HUES6 (cell line): ENCODE results near the gene ZNF407.

Experiments
- H3K27ac ChIP-seq: 2 replicates; pipeline ENCODE4 v1.7.0; 2013; ENCODE audit warnings: low read depth, mild to moderate bottlenecking, low read length, inconsistent platforms
- H3K27me3 ChIP-seq: 2 replicates; pipeline ENCODE4 v1.6.1; 2013; ENCODE audit warnings: low read length; ENCODE audit not compliant: control insufficient read depth, insufficient read depth
- H3K36me3 ChIP-seq: 2 replicates; pipeline ENCODE4 v1.6.1; 2013; ENCODE audit warnings: low read length; ENCODE audit not compliant: control insufficient read depth, insufficient read depth
- H3K4me1 ChIP-seq: 2 replicates; pipeline ENCODE4 v1.6.1; 2013; ENCODE audit warnings: low read length; ENCODE audit not compliant: control insufficient read depth, insufficient read depth
- H3K4me3 ChIP-seq: 2 replicates; pipeline ENCODE4 v1.5.1; 2013; ENCODE audit warnings: low read depth, low read length
- H3K9ac ChIP-seq: one replicate; pipeline ENCODE4 v1.6.1; 2013; ENCODE audit warnings: mild to moderate bottlenecking, low read length
- H3K9me3 ChIP-seq: 2 replicates; pipeline ENCODE4 v1.6.1; 2013; ENCODE audit warnings: low read depth, low read length; ENCODE audit not compliant: control insufficient read depth, insufficient read depth

Gene ZNF407

GRCh38 chr18:74672371-74672770 is 74.7 kb downstream of the ZNF407 start:
- Histone ChIP-seq H3K4me1 (no peaks in the 10 kb centered on the region), H3K27me3 (no peaks in the 10 kb centered on the region), H3K27ac (no peak overlapping the region), H3K4me3 (no peak overlapping the region), H3K9ac (no peak overlapping the region), H3K36me3 (no peaks in the 10 kb centered on the region), H3K9me3 (peaks cover 4% of the 10 kb centered on the region; the same call in 1 of the 2 replicates)

- Histone ChIP-seq H3K27ac (no peak overlapping the region), H3K36me3 (no peaks in the 10 kb centered on the region), H3K4me3 (no peak overlapping the region), H3K27me3 (no peaks in the 10 kb centered on the region), H3K9ac (no peak overlapping the region), H3K4me1 (no peaks in the 10 kb centered on the region), H3K9me3 (peaks cover 8% of the 10 kb centered on the region; the same call in 1 of the 2 replicates)
Measured at GRCh38 chr18:74674487-74674886, 76.8 kb downstream of the ZNF407 start.

- H3K4me1 ChIP-seq, result no peaks in the 10 kb centered on the region
- no peak overlapping the region for H3K4me3 ChIP-seq
- H3K36me3 ChIP-seq, result no peaks in the 10 kb centered on the region
- H3K27ac ChIP-seq, result no peak overlapping the region
- H3K9me3 ChIP-seq, result peaks cover 8% of the 10 kb centered on the region; the same call in 1 of the 2 replicates
- H3K27me3 ChIP-seq, result no peaks in the 10 kb centered on the region
- H3K9ac ChIP-seq, result no peak overlapping the region
Measured at GRCh38 chr18:74679006-74679678, 81.5 kb downstream of the ZNF407 start.

- Histone ChIP-seq H3K9ac (no peak overlapping the region), H3K27me3 (no peaks in the 10 kb centered on the region), H3K9me3 (peaks cover 8% of the 10 kb centered on the region; the same call in 1 of the 2 replicates), H3K4me1 (no peaks in the 10 kb centered on the region), H3K4me3 (no peak overlapping the region), H3K36me3 (no peaks in the 10 kb centered on the region), H3K27ac (no peak overlapping the region)
Measured at GRCh38 chr18:74679679-74680076, 82.0 kb downstream of the ZNF407 start.

- Histone ChIP-seq H3K4me3 (no peak overlapping the region), H3K36me3 (no peaks in the 10 kb centered on the region), H3K9ac (no peak overlapping the region)
Measured at GRCh38 chr18:74682141-74682990, 84.7 kb downstream of the ZNF407 start.

GRCh38 chr18:74682991-74683297 is 85.3 kb downstream of the ZNF407 start:
- no peaks in the 10 kb centered on the region for H3K27me3 ChIP-seq
- no peak overlapping the region for H3K4me3 ChIP-seq
- H3K4me1 ChIP-seq, result no peaks in the 10 kb centered on the region
- H3K9ac ChIP-seq, result no peak overlapping the region
- H3K36me3 ChIP-seq, result no peaks in the 10 kb centered on the region
- H3K27ac ChIP-seq, result no peak overlapping the region
- H3K9me3 ChIP-seq, result no peaks in the 10 kb centered on the region

More at GRCh38 chr18:74682141-74682990, 84.7 kb downstream of the ZNF407 start:
- no peak overlapping the region for H3K27ac ChIP-seq
- H3K27me3 ChIP-seq, result no peaks in the 10 kb centered on the region
- no peaks in the 10 kb centered on the region for H3K4me1 ChIP-seq
- peaks cover 4% of the 10 kb centered on the region; the same call in 1 of the 2 replicates for H3K9me3 ChIP-seq

GRCh38 chr18:74683573-74683972 is 85.9 kb downstream of the ZNF407 start:
- Histone ChIP-seq H3K27me3 (no peaks in the 10 kb centered on the region), H3K9ac (no peak overlapping the region)

GRCh38 chr18:74689251-74689650 is 91.6 kb downstream of the ZNF407 start:
- Histone ChIP-seq H3K9me3 (no peaks in the 10 kb centered on the region), H3K36me3 (no peaks in the 10 kb centered on the region), H3K27ac (no peak overlapping the region), H3K4me3 (no peak overlapping the region), H3K27me3 (no peaks in the 10 kb centered on the region), H3K9ac (no peak overlapping the region), H3K4me1 (peaks cover 5% of the 10 kb centered on the region; the same call in 1 of the 2 replicates)

More at GRCh38 chr18:74683573-74683972, 85.9 kb downstream of the ZNF407 start:
- Histone ChIP-seq H3K36me3 (no peaks in the 10 kb centered on the region), H3K4me3 (no peak overlapping the region), H3K27ac (no peak overlapping the region), H3K9me3 (no peaks in the 10 kb centered on the region), H3K4me1 (no peaks in the 10 kb centered on the region)

- H3K9me3 ChIP-seq, result no peaks in the 10 kb centered on the region
- H3K4me3 ChIP-seq, result no peak overlapping the region
Measured at GRCh38 chr18:74692367-74693013, 94.8 kb downstream of the ZNF407 start.

GRCh38 chr18:74694436-74694835 is 96.8 kb downstream of the ZNF407 start:
- no peaks in the 10 kb centered on the region for H3K27me3 ChIP-seq
- H3K4me3 ChIP-seq, result no peak overlapping the region
- H3K36me3 ChIP-seq, result no peaks in the 10 kb centered on the region
- H3K27ac ChIP-seq, result no peak overlapping the region
- H3K4me1 ChIP-seq, result peaks cover 5% of the 10 kb centered on the region; the same call in 1 of the 2 replicates
- H3K9ac ChIP-seq, result no peak overlapping the region
- no peaks in the 10 kb centered on the region for H3K9me3 ChIP-seq

More at GRCh38 chr18:74692367-74693013, 94.8 kb downstream of the ZNF407 start:
- peaks cover 5% of the 10 kb centered on the region; the same call in 1 of the 2 replicates for H3K4me1 ChIP-seq
- H3K27ac ChIP-seq, result no peak overlapping the region
- H3K27me3 ChIP-seq, result no peaks in the 10 kb centered on the region
- H3K36me3 ChIP-seq, result no peaks in the 10 kb centered on the region
- no peak overlapping the region for H3K9ac ChIP-seq

- no peak overlapping the region for H3K9ac ChIP-seq
- H3K27ac ChIP-seq, result no peak overlapping the region
- no peak overlapping the region for H3K4me3 ChIP-seq
- no peaks in the 10 kb centered on the region for H3K36me3 ChIP-seq
- no peaks in the 10 kb centered on the region for H3K9me3 ChIP-seq
- H3K27me3 ChIP-seq, result no peaks in the 10 kb centered on the region
- peaks cover 5% of the 10 kb centered on the region; the same call in 1 of the 2 replicates for H3K4me1 ChIP-seq
Measured at GRCh38 chr18:74695170-74695569, 97.5 kb downstream of the ZNF407 start.
